Stimulated activated CD8-positive, alpha-beta memory T cell treated with anti-CD3 and anti-CD28 coated beads, Interleukin-4, amount 100 ng/mL, for 48 hours (primary cell): ENCODE results near the gene CLEC1B.
"Not testable (repeated sequence)": the region's sequence is repeated elsewhere in the genome, so short reads cannot be mapped to it uniquely, and the experiment has no call there.

ENCODE experiments used
- DNase-seq: peaks from one replicate; pipeline ENCODE4 v3.0.0-alpha.2; 2020

CLEC1B gene

DNA sequence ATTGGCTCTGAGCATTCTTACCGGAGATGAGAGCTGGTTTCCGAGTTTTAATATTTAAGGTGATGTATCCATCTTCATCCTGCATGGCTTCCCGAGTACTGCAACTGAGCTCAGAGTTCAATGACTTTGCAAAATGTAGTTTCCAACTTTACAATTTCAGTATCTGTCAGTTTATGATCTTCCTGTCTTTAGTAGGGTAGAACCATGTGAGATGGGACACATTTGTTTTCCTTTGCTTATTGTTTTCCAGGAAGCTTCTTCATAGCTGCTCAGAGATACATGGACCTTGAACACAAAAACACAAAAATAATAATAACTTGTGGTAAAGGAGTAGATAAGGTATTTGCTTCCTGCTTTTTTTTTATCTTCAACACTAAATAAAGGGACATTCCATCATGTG lies at the start of gene CLEC1B:
TSS of gene CLEC1B (minus strand) at position 106 of the 400 bp plus-strand sequence. CDS start at position 85, 21 bp downstream.
- DNase-seq = no peak

DNA sequence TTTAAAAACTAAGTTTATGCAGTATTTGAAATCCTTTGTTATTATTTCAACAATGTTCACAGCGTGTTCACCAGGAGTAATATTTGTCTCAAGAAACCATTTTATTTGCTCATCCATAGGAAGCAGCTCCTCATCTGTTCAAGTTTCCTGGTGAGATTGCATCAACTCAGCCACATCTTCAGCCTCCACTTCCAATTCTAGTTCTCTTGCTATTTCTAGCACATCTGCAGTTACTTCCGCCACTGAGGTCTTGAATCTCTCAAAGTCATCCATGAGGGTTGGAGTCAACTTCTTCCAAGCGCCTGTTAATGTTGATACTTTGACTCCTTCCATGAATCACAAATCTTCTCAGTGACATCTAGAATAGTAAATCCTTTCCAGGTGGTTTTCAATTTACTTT lies 49.6 kb upstream of the CLEC1B start:
- DNase-seq = no peak

DNA sequence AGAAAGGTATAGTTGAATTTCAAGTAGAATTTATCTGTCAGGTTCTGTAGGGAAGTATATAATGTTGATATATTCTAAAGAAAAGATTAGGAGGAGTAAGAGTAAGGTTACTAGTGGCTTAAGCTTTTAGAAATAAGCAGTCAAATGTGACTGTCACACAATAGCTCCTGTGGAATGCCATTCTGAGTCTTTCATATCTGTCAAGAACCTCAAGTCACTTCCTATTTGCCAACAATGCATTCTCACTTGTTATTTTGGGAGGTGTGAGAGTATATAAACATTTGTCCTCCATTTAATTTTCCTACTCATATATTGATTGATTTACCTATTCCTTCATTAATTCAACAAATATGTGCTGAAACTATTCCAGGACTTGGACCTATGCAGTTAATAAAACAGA lies 43.2 kb upstream of the CLEC1B start:
- no peak for DNase-seq

DNA sequence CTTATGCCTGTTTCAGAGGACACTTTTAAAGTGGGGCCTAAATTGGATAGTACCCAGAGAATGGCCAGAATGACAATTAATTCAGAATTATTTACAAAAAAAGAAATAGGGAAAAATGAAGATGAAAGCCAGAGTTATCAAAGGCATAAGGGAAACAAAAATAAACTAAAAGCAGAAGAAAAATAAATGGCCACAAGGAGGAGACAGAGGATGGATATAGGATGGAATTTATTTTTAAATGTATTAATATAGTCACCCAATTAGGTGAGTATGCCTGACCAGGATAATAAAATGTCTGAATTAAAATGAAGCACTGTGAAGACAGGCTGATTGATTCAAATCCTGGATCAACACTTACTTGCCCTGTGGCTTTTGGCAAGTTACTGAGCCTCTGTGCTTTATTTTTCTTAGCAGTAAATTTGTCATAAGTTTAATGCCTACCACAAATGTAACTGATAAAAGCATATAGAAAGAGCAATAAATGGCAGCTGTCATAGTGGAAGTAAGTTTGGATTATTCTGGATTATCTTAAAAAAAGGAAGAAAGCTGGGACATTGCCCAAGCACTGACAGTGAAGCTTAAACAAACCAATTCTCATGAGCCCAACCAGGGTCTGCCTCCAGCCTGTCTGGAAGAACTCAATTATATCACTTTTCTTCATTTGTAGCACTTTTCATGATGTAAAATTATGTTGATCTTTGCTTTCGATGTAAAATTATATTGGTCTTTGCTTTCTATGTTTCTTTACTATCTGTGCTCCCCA lies 35.0 kb upstream of the CLEC1B start:
- DNase-seq = no peak

DNA sequence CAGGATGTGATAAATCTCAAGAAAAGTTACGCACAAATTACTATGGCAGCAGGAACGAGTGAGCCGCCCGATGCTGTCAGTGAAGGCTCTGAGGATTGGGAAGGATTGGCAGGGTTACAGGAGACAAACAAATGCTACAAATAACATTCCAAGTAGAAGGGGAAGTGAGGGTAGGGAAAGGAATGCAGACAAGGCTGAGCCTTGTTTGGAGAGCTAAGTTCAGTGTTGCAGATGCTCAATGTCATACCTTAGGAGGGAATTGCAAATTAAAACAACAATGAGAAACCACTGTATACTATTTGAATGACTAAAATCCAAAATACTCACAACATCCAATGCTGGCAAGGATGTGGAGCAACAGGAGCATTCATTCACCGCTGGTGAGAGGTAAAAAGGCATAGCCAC lies 32.9 kb upstream of the CLEC1B start:
- DNase-seq = no peak

DNA sequence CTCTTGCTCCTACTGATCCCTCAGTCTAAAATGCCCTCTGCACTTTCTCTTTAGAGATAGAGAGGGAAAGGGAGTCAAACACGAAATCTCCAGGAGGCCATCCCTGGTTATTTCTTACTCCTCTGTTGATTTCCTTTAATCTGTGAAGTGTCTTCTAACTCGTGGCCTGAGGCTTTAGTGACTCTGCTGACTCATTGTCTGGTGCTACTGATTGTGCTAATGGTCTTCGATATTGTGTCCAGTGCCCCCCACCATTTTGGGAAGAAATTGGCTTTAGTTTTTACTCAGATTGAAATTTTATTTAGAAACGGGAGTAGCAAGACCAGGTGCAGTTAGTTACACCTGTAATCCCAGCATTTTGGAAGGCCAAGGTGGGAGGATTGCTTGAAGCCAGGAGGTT lies 32.4 kb upstream of the CLEC1B start:
- no peak for DNase-seq

DNA sequence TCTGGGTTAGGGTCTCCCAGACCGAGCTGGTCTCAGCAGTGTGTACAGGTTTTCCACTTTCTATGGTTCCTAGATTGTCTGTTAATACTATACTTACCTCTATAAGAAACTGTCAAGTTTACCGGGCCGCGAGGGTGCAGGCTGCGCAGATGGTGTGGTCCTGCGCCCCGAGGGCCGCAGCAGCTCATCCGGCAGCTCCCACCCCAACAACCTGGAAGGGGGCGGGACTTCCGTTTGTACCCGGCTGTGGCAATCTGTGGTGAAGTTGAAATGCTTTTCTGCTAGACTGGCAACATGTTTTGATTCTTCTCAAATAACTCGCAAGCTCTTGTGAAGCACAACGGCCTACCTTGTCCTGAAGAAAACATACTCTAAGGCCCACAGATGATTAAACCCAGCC lies 31.5 kb upstream of the CLEC1B start, which contains the start of gene CLEC9A:
TSS of gene CLEC9A (plus strand) at position 237 of the 400 bp plus-strand sequence. CDS start 22,006 bp downstream, outside the sequence.
- no peak for DNase-seq

DNA sequence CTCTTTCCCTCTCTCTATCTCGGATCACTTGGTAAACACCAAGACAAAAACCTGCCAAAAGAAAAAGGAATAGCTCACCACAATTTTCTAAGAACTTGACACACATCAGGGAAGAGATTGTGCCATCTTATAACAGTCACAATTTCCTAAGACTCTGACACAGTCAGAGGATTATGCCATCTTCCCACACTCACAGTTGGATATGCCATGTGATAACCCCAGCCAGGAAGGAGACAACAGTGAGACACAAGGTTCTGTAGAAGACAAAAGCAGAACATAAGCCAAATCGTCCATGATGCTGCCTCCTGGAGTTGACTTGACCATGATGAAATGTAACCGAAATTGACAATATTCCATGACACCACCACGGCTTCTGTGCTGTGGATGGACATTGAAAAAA lies 28.8 kb upstream of the CLEC1B start:
- DNase-seq = no peak

DNA sequence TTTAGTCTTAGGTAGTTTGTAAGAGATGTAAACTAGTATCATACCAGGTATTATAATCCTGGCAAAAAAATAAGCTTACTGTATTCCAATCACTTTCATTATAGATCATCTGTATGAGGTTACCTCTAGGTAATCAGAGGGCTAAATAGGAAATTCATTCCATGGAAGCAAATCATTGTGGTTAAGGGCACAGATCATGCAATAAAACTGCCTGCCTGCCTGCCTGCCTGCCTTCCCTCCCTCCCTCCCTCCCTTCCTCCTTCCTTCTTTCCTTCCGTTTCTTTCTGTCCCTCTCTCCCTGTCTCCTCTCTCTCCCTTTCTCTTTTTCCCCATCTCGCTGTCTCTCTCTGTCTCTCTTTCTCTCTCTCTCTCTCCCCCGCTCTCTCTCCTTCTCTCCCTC lies 28.4 kb upstream of the CLEC1B start:
- DNase-seq = no peak

DNA sequence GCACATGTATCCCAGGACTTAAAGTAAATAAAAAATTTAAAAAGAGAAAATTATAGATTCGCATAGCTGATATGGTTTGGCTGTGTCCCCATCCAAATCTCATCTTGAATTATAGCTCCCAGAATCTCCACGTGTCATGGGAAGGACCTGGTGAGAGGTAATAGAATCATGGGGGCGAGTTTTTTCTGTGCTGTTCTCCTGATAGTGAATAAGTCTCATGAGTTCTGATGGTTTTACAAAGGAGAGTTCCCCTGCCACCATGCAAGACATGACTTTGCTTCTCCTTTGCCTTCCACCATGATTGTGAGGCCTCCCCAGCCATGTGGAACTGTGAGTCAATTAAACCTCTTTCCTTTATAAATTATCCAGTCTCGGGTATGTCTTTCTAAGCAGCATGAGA lies 27.7 kb upstream of the CLEC1B start:
- not testable (repeated sequence) for DNase-seq

DNA sequence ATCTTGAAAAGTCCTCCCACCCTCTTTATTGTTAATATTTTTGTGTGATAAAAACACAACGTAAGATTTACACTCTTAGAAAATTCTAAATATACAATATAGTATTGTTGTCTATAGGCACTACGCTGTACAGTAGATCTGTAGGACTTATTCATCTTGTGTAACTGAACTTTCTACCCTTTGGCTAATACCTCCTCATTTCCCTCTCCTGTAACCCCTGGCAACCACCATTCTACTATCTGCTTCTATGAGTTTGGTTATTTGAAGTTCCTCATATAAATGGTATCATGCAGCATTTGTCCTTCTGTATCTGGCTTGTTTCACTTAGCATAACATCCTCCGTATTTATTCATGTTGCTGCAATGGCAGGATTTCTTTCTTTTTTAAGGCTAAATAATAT lies 26.3 kb upstream of the CLEC1B start:
- no peak for DNase-seq

DNA sequence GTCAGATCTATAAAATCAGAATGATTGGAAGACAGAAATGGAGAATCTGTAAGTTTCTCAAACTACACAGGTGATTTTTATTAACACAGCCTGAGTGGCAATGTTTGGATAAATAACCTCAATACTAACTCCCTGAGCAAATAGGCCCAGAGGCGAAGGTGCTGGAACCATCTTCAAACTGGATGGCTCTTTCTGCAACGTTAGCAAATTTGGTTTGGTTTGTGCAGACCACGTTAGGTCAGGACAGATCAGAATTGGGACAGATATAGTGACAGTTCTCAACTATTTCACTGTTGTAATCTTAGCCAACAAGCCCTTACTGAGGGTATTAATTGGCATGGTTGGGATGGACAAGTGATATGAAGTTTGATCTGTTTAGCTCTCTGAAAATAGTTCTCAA lies 22.4 kb upstream of the CLEC1B start:
- no peak for DNase-seq

DNA sequence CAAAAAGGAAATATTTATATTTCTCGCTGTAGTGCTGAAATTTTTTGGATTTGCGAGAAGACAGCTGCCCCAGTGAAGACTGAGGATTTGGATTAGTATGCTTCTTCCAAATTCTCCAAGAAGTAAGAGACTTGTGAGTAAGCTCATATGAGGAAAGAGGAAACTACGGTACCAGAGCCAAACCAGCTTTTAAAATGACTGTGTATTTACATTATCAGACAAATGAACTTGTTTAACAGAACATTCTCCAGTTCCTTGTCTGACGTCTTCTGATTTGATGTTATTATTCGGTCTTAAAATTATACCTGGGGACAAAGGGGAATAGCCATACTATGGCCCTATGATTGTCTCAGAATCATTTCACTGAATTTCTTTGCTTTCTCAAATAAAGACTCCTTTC lies 19.5 kb upstream of the CLEC1B start:
- no peak for DNase-seq

DNA sequence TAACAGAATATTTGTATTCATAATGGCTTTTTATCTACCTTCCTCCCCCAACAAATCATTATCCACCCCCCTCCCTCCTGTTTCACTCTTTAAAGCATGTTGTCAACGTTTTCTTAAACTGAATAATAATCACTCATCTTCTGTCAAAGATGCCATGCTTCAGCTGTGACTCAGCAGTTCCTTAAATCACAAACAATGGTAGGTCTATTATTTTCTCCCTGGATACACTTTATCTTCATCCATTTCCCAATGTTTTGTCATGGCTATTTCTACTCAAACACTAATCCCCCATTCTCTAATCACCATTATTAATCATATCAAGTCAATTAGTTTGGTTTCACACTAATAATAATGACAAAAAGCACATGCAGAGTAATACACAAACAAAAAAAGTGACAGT lies 18.0 kb upstream of the CLEC1B start:
- no peak for DNase-seq

DNA sequence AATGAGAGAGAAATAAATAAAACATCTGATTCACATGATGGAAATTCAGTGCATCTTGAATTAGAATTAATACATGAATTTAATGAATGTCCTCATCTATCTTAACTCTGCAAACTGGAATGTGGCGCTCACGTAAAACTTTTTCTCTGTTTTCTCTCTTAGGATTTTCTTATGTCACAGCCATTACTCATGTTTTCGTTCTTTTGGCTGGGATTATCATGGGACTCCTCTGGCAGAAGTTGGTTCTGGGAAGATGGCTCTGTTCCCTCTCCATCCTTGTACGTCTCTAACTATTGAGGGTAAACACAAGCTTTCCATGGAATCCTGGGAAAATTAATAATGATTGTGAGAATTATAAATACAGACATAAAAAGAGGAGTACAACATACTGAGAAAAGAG lies 16.5 kb upstream of the CLEC1B start:
- DNase-seq = no peak

DNA sequence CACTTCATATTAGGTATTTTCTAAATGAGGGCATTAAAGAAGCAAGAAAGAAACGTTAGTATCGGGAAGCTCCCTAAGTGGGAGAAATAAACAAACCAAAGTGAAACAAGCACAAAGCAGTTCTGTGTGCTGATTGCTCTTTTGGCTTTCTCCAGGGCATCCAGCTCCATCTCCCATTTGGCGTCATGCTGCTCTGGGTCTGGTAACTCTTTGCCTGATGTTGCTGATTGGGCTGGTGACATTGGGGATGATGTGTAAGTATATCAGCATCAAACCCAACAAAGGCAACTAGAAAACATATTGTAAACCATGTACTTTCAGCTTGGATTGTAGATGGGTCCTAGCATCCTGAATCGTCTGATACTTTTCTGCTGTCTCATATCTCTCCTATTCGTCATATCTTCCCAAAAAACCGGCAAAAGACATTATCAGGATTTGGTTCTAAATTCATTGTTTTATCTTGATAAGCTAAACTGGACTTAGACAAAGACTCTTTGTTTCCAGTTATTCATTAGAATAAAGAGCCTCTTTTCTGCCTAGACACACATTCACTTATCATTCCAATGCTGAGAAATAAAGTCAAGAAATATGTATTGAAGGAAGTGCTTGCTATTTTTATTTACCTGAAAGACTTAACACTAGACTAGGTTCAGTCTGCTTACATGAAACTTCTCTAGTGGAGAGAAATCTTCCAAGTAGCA lies 13.9 kb upstream of the CLEC1B start:
- no peak for DNase-seq

DNA sequence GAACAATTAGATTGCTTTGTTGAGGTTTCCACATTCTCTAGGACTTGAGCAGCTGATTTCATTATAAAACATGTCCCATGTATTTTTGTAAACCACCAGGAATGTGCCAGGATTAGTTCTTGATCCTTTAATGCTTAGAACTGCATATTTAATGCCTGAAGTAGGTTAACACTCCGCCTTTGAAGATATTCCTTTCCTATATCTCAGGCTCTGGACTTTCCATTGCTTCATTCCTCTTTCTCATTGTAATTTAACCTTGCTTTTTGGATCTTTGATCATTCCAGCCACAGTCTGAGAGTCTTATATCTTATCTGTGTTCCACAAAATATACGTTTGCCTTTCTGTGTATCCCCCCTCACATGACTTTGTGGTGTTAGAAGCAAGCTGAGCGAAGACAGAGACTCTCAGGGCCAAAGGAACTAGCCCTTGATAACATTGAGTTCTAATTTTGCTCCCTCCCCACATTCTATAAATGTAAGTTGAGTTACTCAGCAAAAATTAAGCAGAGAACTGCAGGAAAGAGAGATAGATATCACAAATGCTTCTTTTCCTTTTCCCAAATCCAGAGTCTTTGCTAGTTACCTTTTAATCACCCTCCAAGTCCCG lies 2.4 kb upstream of the CLEC1B start:
- DNase-seq = no peak

DNA sequence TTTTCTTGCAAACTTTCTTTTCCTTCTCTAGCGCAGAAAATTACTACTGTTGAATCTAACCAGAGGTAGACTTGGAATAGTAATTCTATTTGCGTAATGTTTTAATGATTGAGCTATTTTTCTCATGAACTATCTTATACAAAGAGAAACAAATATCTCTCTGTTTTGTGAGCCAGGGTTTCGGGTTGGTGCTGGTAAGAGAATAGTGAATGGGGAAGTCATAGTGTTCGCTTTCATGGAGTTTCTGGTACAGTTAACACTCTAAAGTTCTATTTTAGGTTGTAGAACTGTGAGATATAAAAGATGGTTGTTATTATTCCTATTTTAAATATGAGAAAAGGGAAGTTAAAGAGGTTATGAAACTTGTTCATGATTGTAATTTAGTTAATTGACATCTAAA lies 6.6 kb downstream of the CLEC1B start:
- DNase-seq = no peak

DNA sequence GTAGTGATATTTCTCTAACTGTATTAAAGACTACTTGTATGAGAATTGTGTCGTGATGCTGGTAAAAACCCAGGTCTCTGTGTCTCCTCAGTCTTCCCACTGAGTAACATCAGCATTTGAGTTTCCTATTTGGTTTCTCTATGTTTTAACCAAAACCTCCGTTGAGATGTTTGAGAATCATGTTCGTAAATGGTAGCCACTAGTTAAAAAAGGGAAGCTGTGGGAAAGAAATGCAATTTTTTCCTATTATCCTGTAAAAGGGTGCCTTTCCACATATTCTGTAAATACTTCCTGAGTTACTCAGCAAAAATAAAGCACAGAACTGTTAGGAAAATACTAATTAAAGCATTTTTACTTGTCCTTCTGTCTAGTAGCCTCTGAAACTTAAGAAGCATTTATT lies 7.0 kb downstream of the CLEC1B start:
- no peak for DNase-seq

DNA sequence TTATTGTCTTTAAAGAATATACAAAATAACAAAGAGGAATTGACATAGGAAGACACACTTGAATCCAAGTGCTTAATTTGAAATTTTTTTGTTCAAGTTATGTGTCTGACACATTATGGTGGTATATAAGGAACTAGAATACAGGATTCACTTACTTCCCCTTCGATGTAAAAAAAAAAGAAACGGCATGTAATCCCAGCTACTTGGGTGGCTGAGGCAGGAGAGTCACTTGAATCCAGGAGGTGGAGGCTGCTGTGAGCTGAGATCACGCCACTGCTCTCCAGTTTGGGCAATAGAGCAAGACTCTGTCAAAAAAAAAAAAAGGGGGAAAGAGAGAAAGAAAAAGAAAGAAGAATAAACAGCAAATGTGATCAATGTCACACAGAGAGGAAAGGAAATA lies 18.8 kb downstream of the CLEC1B start:
- no peak for DNase-seq

DNA sequence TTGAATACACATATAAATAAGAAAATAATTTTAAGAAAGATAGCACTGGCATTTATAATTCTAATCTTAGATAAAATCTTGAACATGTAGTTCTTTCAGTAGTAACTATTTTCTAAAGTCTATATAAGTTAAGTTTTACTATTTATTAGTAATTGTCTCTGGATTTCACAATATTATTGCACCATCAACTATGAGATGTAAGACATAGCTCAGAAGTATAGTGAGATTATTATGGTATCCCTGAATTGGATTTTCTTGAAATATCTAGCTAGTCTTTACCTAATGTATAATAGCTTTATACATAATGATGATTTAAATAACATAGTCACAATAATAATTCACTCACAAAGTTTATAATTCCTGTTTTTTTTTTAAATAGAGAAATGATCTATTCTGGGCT lies 21.0 kb downstream of the CLEC1B start:
- DNase-seq = no peak

DNA sequence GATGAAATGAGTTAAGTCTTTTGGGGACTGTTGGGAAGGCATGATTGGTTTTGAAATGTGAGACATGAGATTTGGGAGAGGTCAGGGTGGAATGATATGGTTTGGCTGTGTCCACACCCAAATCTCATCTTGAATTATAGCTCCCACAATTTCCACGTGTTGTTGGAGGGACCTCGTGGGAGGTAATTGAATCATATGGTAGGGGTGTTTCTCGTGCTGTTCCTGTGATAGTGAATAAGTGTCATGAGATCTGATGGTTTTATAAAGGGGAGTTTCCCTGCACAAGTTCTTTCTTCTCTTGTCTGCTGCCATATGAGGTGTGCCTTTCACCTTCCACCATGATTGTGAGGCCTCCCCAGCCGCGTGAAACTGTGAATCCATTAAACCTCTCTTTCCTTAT lies 22.3 kb downstream of the CLEC1B start:
- DNase-seq = not testable (repeated sequence)

DNA sequence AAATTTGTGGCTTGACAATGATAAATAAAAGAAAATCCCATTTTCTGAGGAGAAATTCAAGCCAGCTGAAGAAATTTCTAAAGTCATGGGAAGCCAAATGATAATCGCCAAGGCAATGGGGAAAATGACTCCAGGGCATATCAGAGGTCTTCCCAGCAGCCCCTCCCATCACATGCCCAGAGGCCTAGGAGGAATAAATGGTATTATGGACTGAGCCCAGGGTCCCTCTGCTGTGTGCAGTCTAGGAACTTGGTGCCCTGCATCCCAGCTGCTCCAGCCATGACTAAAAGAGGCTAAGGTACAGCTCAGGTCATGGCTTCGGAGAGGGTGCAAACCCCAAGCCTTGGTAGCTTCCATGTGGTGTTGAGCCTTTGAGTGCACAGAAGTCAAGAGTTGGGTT lies 23.3 kb downstream of the CLEC1B start:
- no peak for DNase-seq

DNA sequence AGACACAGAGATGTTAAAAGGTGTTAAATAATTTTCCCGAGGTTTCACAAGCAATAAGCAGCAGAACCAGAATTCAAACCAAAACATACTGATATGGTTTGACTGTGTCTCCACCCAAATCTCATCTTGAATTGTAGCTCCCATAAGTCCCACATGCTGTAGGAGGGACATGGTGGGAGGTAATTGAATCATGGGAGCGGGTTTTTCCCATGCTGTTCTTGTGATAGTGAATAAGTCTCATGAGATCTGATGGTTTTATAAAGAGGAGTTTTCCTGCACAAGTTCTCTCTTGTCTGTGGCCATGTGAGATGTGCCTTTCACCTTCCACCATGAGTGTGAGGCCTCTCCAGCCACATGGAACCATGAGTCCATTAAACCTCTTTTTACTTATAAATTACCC lies 24.2 kb downstream of the CLEC1B start:
- DNase-seq = not testable (repeated sequence)
